SK-N-SH (cell line): ENCODE results near the gene MCCC1. TPM values are rescaled to one million over a fixed set of nuclear protein-coding genes. Genes with fewer than 3 reads are reported as not detected.
A peak's percentile ranks its signal among the peaks of the same experiment; 100 is the strongest.
"Not testable (repeated sequence)": the region's sequence is repeated elsewhere in the genome, so short reads cannot be mapped to it uniquely, and the experiment has no call there.

Experiments
- CTCF ChIA-PET: fragments of 300-600, 350-600 bp; formaldehyde crosslinking; extraction: SDS; loops from one replicate; lab custom pipeline; 2021; lab: Yijun Ruan, JAX
- POLR2A ChIA-PET: fragments of 350-600 bp; sonication (Branson Sonifier 250); formaldehyde crosslinking; extraction: SDS; loops from one replicate; lab custom pipeline; 2020; ENCODE audit warnings: antibody characterized with exemption, inconsistent platforms; lab: Yijun Ruan, JAX
- DNase-seq: peaks from one replicate; pipeline ENCODE4 v3.0.0; 2012
- H2AFZ ChIP-seq: fragments of 200-600 bp; sonication (generic); 2 replicates; pipeline ENCODE4 v1.8.1; 2016; ENCODE audit warnings: antibody characterized with exemption, mild to moderate bottlenecking, low read depth
- H3F3A ChIP-seq: fragments of 200-600 bp; sonication (generic); replicated peaks from 2 replicates; pipeline ENCODE3; 2016; ENCODE audit warnings: antibody characterized with exemption, mild to moderate bottlenecking; ENCODE audit not compliant: insufficient read depth
- H3K27ac ChIP-seq, 2 experiments: fragments of 200-500 bp in 1 of 2; fragments of 200-600 bp in 1 of 2; sonication (Bioruptor generic) in 1 of 2; sonication (generic), shearing (Covaris generic) in 1 of 2; 2 replicates each; pipeline versions ENCODE4 v1.5.1 to v1.6.1; 2014 to 2016; ENCODE audit warnings: low read depth in 2 of 2, inconsistent platforms in 1 of 2, low read length in 1 of 2, mild to moderate bottlenecking in 1 of 2, mixed read lengths in 1 of 2
- H3K27me3 ChIP-seq: fragments of 200-600 bp; sonication (generic), shearing (Covaris generic); 2 replicates; pipeline ENCODE4 v1.6.1; 2016; ENCODE audit warnings: mixed run types; ENCODE audit not compliant: insufficient read depth
- H3K36me3 ChIP-seq, 2 experiments: fragments of 200-500 bp in 1 of 2; fragments of 200-600 bp in 1 of 2; sonication (Bioruptor generic) in 1 of 2; sonication (generic) in 1 of 2; replicated peaks in 1 of 2; 2 replicates each; pipeline versions ENCODE3 to v1.5.1; 2014 to 2016; ENCODE audit warnings: low read length in 1 of 2, mild to moderate bottlenecking in 1 of 2; ENCODE audit not compliant: insufficient read depth in 2 of 2, control insufficient read depth in 1 of 2
- H3K4me1 ChIP-seq, 2 experiments: fragments of 200-500 bp in 1 of 2; fragments of 200-600 bp in 1 of 2; sonication (Bioruptor generic) in 1 of 2; sonication (generic), shearing (Covaris generic) in 1 of 2; 2 replicates each; pipeline versions ENCODE4 v1.5.1 to v1.6.1; 2014 to 2016; ENCODE audit warnings: low read depth in 1 of 2, low read length in 1 of 2, mixed run types in 1 of 2; ENCODE audit not compliant: insufficient read depth in 2 of 2, control insufficient read depth in 1 of 2
- H3K4me2 ChIP-seq: fragments of 200-600 bp; sonication (generic), shearing (Covaris generic); 2 replicates; pipeline ENCODE4 v1.6.1; 2017; ENCODE audit warnings: mixed run types
- H3K4me3 ChIP-seq, 2 experiments: fragments of 200-500 bp in 1 of 2; fragments of 200-600 bp in 1 of 2; sonication (Bioruptor generic) in 1 of 2; sonication (generic), shearing (Covaris generic) in 1 of 2; 2 replicates each; pipeline versions ENCODE4 v1.5.1 to v1.8.1; 2014 to 2016; ENCODE audit warnings: low read depth in 2 of 2, inconsistent platforms in 1 of 2, low read length in 1 of 2, mild to moderate bottlenecking in 1 of 2, mixed read lengths in 1 of 2, moderate library complexity in 1 of 2
- H3K79me2 ChIP-seq: fragments of 200-600 bp; sonication (generic); 2 replicates; pipeline ENCODE4 v1.8.1; 2017; ENCODE audit warnings: mild to moderate bottlenecking; ENCODE audit not compliant: insufficient read depth
- H3K9ac ChIP-seq: fragments of 200-600 bp; sonication (generic); 2 replicates; pipeline ENCODE4 v1.6.1; 2017; ENCODE audit warnings: mixed run types
- H3K9me2 ChIP-seq: fragments of 200-600 bp; sonication (generic); 2 replicates; pipeline ENCODE4 v1.6.1; 2017; ENCODE audit warnings: mixed run types
- H3K9me3 ChIP-seq: fragments of 200-600 bp; sonication (generic); 2 replicates; pipeline ENCODE4 v1.6.1; 2017; ENCODE audit warnings: mixed run types, mild to moderate bottlenecking, moderate library complexity
- H4K20me1 ChIP-seq: fragments of 200-600 bp; sonication (generic); 2 replicates; pipeline ENCODE4 v1.6.1; 2017; ENCODE audit warnings: mild to moderate bottlenecking, mixed run types; ENCODE audit not compliant: insufficient read depth
- CHD2 ChIP-seq: fragments of 150-350 bp; IDR thresholded peaks from 2 replicates; pipeline ENCODE4 v1.6.1; 2018; ENCODE audit warnings: low read length; ENCODE audit not compliant: partially characterized antibody
- ELF1 ChIP-seq: IDR thresholded peaks from 2 replicates; pipeline ENCODE4 v1.4.0; 2012
- EZH2phosphoT487 ChIP-seq: fragments of 200-600 bp; sonication (generic); IDR thresholded peaks from 2 replicates; pipeline ENCODE4 v1.6.1; 2017; ENCODE audit warnings: low read depth, mixed run types, mild to moderate bottlenecking, antibody characterized with exemption, moderate library complexity, borderline replicate concordance
- FOXJ3 ChIP-seq: sonication (generic); formaldehyde crosslinking; IDR thresholded peaks from 2 replicates; pipeline ENCODE4 v1.5.1; 2020; ENCODE audit warnings: mild to moderate bottlenecking, missing genetic modification reagents
- FOXM1 ChIP-seq: IDR thresholded peaks from 2 replicates; pipeline ENCODE4 v1.4.0; 2012; ENCODE audit warnings: low read depth, mild to moderate bottlenecking
- GABPA ChIP-seq: IDR thresholded peaks from 2 replicates; pipeline ENCODE4 v1.4.0; 2012; ENCODE audit warnings: low read depth, mild to moderate bottlenecking
- MEF2A ChIP-seq: IDR thresholded peaks from 2 replicates; pipeline ENCODE4 v1.4.0; 2012; ENCODE audit warnings: low read depth, borderline replicate concordance
- NRF1 ChIP-seq: IDR thresholded peaks from 2 replicates; pipeline ENCODE4 v1.6.1; 2012; ENCODE audit warnings: low read depth, mild to moderate bottlenecking, low read length
- POLR2AphosphoS5 ChIP-seq: IDR thresholded peaks from 2 replicates; pipeline ENCODE4 v1.6.1; 2012; ENCODE audit warnings: low read depth, low read length
- RAD21 ChIP-seq: IDR thresholded peaks from 2 replicates; pipeline ENCODE4 v1.6.1; 2012; ENCODE audit warnings: mild to moderate bottlenecking, low read length
- TEAD4 ChIP-seq: IDR thresholded peaks from 2 replicates; pipeline ENCODE4 v1.4.0; 2012; ENCODE audit warnings: mild to moderate bottlenecking, borderline replicate concordance; ENCODE audit not compliant: insufficient read depth
- USF1 ChIP-seq: IDR thresholded peaks from 2 replicates; pipeline ENCODE4 v1.4.0; 2012; ENCODE audit warnings: low read depth, borderline replicate concordance
- WGBS: methylation state at CpG from one replicate; pipeline ENCODE4 v1.1.6; 2017; ENCODE audit warnings: low lambda C conversion rate; 5-methylcytosine and 5-hydroxymethylcytosine counted together
- polyA plus RNA-seq, 3 experiments: library from polyadenylated mRNA; depleted of rRNA; stranded (reverse); fragments of >200 nt; gene quantifications; 2 replicates each; pipeline ENCODE4 v1.2.3, GENCODE V29; 2012
- TF ChIP-seq, protein P1 (sequence below): IDR thresholded peaks from 2 replicates; pipeline ENCODE4 v1.4.0; 2012; ENCODE audit warnings: low read depth, borderline replicate concordance
- TF ChIP-seq, protein P2 (sequence below): fragments of 150-350 bp; IDR thresholded peaks from 2 replicates; pipeline ENCODE4 v1.6.1; 2017; ENCODE audit warnings: antibody characterized with exemption, low read length, low read depth, borderline replicate concordance
- TF ChIP-seq, protein P3 (sequence below): IDR thresholded peaks from 2 replicates; pipeline ENCODE4 v1.4.0; 2012; ENCODE audit warnings: low read depth

The MCCC1 gene
- polyA plus RNA-seq, 1 of the 3 experiments (the other 2 are of a cell fraction) = 15.4 TPM

- TF ChIP-seq, protein P1, sequence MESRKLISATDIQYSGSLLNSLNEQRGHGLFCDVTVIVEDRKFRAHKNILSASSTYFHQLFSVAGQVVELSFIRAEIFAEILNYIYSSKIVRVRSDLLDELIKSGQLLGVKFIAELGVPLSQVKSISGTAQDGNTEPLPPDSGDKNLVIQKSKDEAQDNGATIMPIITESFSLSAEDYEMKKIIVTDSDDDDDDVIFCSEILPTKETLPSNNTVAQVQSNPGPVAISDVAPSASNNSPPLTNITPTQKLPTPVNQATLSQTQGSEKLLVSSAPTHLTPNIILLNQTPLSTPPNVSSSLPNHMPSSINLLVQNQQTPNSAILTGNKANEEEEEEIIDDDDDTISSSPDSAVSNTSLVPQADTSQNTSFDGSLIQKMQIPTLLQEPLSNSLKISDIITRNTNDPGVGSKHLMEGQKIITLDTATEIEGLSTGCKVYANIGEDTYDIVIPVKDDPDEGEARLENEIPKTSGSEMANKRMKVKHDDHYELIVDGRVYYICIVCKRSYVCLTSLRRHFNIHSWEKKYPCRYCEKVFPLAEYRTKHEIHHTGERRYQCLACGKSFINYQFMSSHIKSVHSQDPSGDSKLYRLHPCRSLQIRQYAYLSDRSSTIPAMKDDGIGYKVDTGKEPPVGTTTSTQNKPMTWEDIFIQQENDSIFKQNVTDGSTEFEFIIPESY = no peak
- 0 out of 2 replicates have a peak, but pooled peaks have one; percentile 25 for TF ChIP-seq POLR2AphosphoS5
- peak; percentile 52 for TF ChIP-seq FOXJ3
- TF ChIP-seq, protein P2, sequence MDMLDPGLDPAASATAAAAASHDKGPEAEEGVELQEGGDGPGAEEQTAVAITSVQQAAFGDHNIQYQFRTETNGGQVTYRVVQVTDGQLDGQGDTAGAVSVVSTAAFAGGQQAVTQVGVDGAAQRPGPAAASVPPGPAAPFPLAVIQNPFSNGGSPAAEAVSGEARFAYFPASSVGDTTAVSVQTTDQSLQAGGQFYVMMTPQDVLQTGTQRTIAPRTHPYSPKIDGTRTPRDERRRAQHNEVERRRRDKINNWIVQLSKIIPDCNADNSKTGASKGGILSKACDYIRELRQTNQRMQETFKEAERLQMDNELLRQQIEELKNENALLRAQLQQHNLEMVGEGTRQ = no peak
- TF ChIP-seq, protein P3, sequence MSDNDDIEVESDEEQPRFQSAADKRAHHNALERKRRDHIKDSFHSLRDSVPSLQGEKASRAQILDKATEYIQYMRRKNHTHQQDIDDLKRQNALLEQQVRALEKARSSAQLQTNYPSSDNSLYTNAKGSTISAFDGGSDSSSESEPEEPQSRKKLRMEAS = no peak
- no peak for TF ChIP-seq NRF1
- TF ChIP-seq GABPA = no peak
These were observed 8.7 kb upstream of the MCCC1 start (continued) for GRCh38 chr3:183108001-183108449.

GRCh38 chr3:183107372-183107771 is 8.1 kb upstream of the MCCC1 start:
- H3K9me3 ChIP-seq, H3K9me2 ChIP-seq, H3K27me3 ChIP-seq, H2AFZ ChIP-seq, H3K4me1 ChIP-seq, DNase-seq, H3K4me2 ChIP-seq, H3K36me3 ChIP-seq, H3K4me3 ChIP-seq, H4K20me1 ChIP-seq, H3F3A ChIP-seq, H3K79me2 ChIP-seq, H3K9ac ChIP-seq: not testable (repeated sequence)
- peak overlapping the region in 1 of 2 experiments; percentile 18; a peak in 2 of 4 replicates for H3K27ac ChIP-seq
- CTCF ChIA-PET = interaction anchor here (1.3 to 1.5 kb wide), 2 partner anchors 8 to 277 kb away, joined by 4 read pairs; partner anchors contain the start of gene MCCC1
- POLR2A ChIA-PET = interaction anchor here (1.4 kb wide), 1 partner anchor 8 kb away, joined by 5 read pairs; the partner anchor contains the start of gene MCCC1
- 81% methylated on average over 4 of the region's 4 CpGs for WGBS

GRCh38 chr3:183106635-183107034 is 7.3 kb upstream of the MCCC1 start:
- no peaks in the 10 kb centered on the region for H3K9me3 ChIP-seq
- peaks cover 0 to 7% of the 10 kb centered on the region in 2 experiments; a peak in 2 of 4 replicates for H3K4me1 ChIP-seq
- no peaks in the 10 kb centered on the region for H3K79me2 ChIP-seq
- H3K27ac ChIP-seq = no peak overlapping the region
- DNase-seq = no peak
- WGBS = 72% methylated on average over 6 of the region's 6 CpGs
- H3F3A ChIP-seq = peaks cover 5% of the 10 kb centered on the region
- H3K9me2 ChIP-seq = no peaks in the 10 kb centered on the region
- no peaks in the 10 kb centered on the region for H4K20me1 ChIP-seq
- H3K27me3 ChIP-seq = no peaks in the 10 kb centered on the region
- no peak overlapping the region for H3K4me2 ChIP-seq
- ChIA-PET POLR2A (no interaction called here), CTCF (interaction anchor here (0.8 kb wide), 1 partner anchor 78 kb away, joined by 3 read pairs; no protein-coding TSS in a partner anchor)
- H3K9ac ChIP-seq = no peak overlapping the region
- no peak overlapping the region for H3K4me3 ChIP-seq
- no peak overlapping the region for H2AFZ ChIP-seq
- H3K36me3 ChIP-seq = no peaks in the 10 kb centered on the region
- TF ChIP-seq CHD2 (no peak), FOXM1 (no peak), RAD21 (no peak), MEF2A (no peak), ELF1 (no peak), USF1 (no peak), EZH2phosphoT487 (no peak), TEAD4 (no peak)
- TF ChIP-seq, protein P3 = no peak

DNA sequence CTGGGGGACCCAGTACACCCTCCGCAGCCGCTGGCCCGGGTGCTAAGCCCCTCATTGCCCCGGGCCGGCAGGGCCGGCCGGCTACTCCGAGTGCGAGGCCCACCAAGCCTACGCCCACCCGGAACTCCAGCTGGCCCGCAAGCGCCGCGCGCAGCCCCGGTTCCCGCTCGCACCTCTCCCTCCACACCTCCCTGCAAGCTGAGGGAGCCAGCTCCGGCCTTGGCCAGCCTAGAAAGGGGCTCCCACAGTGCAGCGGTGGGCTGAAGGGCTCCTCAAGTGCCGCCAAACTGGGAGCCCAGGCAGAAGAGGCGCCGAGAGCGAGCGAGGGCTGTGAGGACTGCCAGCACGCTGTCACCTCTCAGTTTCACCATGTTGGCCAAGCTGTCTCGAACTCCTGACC is 4.7 kb upstream of the MCCC1 start:
- H4K20me1 ChIP-seq, H3K9me2 ChIP-seq, H3K79me2 ChIP-seq, DNase-seq, H3K4me2 ChIP-seq, POLR2A ChIA-PET, H3K36me3 ChIP-seq, H3K27me3 ChIP-seq, H2AFZ ChIP-seq, H3K27ac ChIP-seq, H3K9me3 ChIP-seq, H3K4me3 ChIP-seq, H3K9ac ChIP-seq, CTCF ChIA-PET: not testable (repeated sequence)
- Histone ChIP-seq H3F3A (peaks cover 12% of the 10 kb centered on the region), H3K4me1 (peaks cover 8 to 10% of the 10 kb centered on the region in 2 experiments; a peak in 3 of 4 replicates)
- 89% methylated on average over 7 of the region's 28 CpGs for WGBS
